HG03354 (cell line): ENCODE data around the gene PMAIP1.

Experiments
- ATAC-seq: cut with Tn5 transposase; IDR thresholded peaks from one replicate; pipeline ENCODE4 v1.9.1; 2021; ENCODE audit warnings: mild to moderate bottlenecking; ENCODE audit not compliant: unreplicated experiment, poor library complexity, severe bottlenecking

Gene PMAIP1

DNA sequence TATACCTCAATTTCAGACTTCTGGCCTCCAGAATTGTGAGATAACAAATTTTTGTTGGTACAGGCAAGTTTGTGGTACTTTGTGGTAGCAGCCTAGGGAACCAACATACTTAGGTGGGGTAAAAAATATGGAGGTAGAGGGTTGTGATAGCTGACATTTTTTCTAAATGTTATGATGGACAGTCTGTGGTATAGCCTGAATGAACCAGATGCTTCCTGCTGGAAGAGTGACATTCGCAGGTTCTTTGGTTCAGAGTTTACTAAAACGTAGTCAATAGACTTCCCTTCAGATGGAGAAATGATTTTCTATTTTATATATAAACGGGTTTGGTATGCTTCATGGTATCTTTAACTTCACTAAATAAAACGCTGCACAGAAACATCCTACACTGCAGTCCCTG, 42.8 kb downstream of the PMAIP1 start:
- ATAC-seq, result no peak

DNA sequence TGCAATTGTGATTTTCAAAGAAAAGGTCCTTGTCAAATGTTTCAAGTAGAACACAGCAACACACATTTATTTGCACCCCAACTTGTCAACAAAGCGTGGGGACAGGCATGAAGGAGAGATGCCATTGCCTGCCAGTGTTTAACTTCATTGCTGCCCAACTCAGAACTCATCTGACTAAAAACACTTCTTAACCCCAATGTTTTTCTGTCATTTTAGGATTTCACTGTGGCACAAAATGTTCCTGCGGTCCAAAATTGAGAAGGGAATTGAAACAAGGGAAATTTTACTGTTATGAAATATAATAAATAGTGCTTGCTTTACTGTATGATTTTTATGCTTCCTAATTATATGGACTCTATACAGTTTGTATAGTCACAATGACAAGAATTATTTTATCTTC, 45.7 kb downstream of the PMAIP1 start:
- ATAC-seq, result no peak

DNA sequence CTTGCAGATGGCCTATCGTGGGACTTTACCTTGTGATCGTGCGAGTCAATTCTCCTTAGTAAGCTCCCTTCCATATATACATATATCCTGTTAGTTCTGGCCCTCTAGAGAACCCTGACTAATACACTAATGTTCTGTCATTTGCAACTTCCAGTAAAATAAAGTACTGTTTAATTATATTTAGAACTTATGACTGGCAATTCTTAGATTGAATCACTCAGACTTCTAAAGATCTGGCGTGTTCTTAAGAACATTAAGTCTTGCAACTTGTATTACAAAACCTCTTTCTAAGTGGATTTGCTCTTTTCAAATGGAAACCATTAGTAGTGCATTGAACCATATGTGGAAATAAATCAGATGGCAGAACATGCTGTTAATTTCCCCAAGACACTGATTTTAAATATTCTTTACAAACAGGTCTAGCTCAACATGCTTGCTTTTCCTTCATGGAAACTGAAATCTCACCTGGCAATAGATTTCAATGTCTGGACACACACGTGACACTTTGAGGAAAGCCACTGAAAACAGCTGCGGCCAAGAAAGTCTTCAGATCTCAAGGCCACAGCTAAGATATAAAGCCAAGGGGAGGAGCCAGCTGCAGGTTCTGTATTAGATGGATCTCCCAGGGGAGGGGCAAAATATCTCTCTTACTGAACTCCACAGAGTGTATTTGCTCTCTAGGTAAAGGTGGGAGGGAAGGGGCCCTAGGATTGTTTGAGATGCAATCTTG, 50.6 kb downstream of the PMAIP1 start:
- no peak for ATAC-seq

DNA sequence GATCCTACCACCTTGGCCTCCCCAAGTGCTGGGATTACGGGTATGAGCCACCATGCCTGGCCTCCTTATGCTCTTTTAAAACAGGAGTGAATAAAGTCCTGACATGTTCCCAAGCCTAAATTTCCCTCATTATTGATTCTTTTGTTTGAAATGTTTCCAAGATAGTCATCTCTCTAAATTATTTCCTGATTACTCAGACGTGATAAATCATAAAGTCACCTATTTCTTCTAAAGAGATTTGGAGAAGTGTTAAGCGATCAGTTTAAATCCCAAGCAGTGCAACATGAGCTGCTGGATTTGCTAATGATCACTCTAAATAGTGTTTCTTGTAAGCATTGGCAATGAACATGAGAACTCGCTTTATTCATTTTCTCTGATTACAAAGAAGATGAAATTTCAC, 51.8 kb downstream of the PMAIP1 start:
- ATAC-seq, result no peak

DNA sequence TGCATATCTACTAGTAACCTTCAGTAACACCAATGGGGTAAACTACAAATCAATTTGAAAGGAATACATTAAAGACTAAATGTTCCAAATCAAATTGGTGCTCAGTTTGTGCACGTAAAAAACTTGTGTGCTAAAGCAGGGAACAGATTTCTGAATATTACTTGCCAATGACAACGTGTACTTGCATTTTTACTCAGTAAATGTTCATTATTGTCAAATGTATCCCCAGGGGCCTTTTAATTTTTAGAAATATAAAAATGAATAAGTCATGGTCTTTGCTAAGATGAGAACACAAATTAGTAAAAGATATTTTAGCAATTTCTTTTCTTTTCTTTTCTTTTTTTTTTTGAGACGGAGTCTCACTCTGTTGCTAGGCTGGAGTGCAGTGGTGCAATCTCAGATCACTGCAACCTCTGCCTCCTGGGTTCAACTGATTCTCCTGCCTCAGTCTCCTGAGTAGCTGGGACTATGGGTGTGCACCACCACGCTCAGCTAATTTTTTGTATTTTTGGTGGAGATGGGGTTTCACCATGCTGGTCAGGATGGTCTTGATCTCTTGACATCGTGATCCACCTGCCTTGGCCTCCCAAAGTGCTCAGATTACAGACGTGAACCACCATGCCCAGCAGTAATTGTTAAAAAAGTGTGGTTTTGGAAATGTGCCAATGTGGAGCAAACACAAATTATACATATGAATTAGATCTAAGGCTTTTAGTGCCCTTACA, 52.6 kb downstream of the PMAIP1 start:
- no peak for ATAC-seq
